Stomach (tissue), 4 donors: ENCODE data around the gene HHIPL1.

ENCODE experiments used
- CTCF ChIP-seq, 7 experiments: fragments of 450-650 bp in 4 of 7; fragments of 200-600 bp in 3 of 7; sonication (generic) in 3 of 7; IDR thresholded peaks; one replicate each; pipeline ENCODE4 v1.5.1; 2016 to 2019; ENCODE audit warnings: antibody characterized with exemption in 7 of 7, control low read depth in 2 of 7, mild to moderate bottlenecking in 1 of 7
- POLR2A ChIP-seq, 4 donors: fragments of 450-650 bp; IDR thresholded peaks; one replicate each; pipeline ENCODE4 v1.6.1; 2016; ENCODE audit warnings: antibody characterized with exemption in 4 of 4, control low read depth in 2 of 4, mild to moderate bottlenecking in 1 of 4, moderate library complexity in 1 of 4
- POLR2AphosphoS5 ChIP-seq, 3 donors: sonication (generic); formaldehyde crosslinking; IDR thresholded peaks; one replicate each; pipeline ENCODE4 v1.6.1; 2016; ENCODE audit warnings: antibody characterized with exemption in 3 of 3

GRCh38 chr14:99718031-99718810 is 73.3 kb downstream of the HHIPL1 start:
- TF ChIP-seq POLR2A (IDR thresholded peaks at IDR 0.05) (no peak), CTCF (IDR thresholded peaks at IDR 0.05) (no peak), POLR2AphosphoS5 (IDR thresholded peaks at IDR 0.05) (no peak)
